ENCODE measurements around the gene TMPRSS9.
"Not testable (repeated sequence)": the region's sequence is repeated elsewhere in the genome, so short reads cannot be mapped to it uniquely, and the experiment has no call there.

Gene TMPRSS9

DNA sequence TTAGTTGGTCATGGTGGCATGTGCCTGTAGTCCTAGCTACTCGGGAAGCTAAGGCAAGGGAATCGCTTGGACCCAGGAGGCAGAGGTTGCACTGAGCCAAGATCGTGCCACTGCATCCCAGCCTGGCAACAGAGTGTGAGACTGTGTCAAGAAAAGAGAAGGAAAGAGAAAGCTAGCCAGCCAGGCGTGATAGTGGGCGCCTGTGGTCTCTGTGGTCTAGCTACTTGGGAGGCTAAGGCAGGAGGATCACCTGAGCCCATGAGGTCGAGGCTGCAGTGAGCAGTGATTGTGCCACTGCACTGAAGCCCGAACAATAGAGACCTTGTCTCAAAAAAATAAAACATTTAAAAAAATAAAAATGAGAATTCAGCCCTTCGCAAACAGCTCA lies 34.0 kb downstream of the TMPRSS9 start:
- DNase-seq (ENCODE audit: low read depth): no peak

DNA sequence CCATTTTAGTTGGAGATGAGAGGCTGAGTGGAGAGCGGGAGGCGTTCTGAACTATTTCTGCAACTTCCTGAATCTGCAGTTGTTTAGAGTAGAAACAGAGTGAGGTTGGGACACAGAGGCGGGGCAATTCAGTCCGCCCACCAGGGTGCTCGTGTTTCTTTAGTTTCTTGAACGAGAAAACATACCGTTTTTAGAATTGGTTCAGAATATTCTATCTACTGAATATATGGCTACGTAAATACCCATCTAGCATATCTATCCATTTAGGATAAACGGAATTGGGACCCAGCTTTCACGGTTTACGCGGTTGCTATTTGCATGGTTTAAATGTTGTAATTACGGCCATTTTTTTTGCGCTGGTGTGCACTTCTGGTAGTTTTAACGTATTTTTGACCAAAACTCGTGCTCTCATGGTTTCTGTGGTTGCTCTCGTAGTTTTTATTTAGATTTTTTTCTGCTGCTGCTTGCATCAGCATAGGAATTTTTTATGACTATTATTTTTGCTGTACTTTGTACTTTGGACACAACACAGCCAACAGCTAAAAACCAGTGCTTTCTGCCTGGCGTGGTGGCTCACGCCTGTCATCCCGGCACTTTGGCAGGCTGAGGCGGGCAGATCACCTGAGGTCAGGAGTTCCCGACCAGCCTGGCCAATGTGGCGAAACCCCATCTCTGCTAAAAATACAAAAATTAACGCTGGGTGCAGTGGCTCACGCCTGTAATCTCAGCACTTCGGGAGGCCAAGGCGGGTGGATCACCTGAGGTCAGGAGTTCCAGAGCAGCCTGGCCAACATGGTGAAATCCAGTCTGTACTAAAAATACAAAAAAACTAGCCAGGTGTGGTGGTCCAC lies 34.6 kb downstream of the TMPRSS9 start:
- DNase-seq (ENCODE audit: low read depth): no peak

DNA sequence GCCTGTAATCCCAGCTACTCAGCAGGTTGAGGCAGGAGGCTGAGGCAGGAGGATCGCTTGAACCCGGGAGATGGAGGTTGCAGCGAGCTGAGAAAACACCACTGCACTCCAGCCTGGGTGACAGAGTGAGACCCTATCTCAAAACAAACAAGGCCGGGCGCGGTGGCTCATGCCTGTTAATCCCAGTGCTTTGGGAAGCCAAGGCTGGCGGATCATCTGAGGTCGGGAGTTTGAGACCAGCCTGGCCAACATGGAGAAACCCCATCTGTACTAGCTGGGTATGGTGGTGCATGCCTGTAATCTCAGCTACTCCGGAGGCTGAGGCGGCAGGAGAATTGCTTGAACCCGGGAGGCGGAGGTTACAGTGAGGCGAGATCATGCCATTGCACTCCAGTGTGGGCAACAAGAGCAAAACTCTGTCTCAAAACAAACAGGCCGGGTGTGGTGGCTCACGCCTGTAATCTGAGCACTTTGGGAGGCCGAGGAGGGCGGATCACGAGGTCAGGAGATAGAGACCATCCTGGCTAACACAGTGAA lies 35.3 kb downstream of the TMPRSS9 start:
- not testable (repeated sequence) for DNase-seq (ENCODE audit: low read depth)

DNA sequence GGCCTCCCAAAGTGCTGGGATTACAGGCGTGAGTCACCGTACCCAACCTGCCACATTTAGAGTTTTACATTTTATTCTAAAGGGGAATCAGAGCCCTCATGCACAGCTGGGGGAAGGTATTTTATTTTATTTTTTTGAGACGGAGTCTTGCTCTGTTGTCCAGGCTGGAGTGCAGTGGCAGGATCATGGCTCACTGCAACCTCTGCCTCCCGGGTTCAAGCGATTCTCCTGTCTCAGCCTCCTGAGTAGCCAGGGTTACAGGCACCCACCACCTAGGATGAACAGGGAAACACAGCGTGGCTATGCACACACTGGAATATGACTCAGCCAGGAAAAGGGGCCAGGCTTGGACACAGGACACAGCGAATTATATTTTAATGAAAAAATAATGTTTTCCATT lies 37.1 kb downstream of the TMPRSS9 start:
- not testable (repeated sequence) for DNase-seq (ENCODE audit: low read depth)

DNA sequence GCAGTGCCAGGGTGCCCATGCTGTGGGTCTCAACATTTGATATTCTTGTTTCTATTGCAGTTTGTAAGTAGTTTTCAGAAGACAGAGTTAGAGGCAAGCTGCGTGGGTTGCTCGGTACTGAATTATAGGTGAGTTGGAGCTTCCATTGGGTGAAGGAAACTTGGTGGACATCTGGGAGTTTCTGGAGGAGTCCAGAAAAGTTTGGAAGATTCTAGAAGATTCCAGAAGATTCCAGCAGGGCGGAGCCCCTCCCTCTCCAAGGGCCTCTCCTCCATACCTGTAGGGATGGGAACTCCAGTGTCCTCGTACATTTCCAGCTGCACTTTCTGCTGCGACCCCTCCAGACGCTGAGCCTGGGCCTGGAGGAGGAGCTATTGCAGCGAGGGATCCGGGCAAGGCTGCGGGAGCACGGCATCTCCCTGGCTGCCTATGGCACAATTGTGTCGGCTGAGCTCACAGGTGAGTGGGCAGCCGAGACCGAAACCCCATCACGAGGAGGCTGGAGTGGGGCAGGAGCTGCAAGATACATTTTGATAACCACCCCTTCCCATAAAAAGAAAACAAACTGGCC lies 38.8 kb downstream of the TMPRSS9 start:
- DNase-seq (ENCODE audit: low read depth): no peak

DNA sequence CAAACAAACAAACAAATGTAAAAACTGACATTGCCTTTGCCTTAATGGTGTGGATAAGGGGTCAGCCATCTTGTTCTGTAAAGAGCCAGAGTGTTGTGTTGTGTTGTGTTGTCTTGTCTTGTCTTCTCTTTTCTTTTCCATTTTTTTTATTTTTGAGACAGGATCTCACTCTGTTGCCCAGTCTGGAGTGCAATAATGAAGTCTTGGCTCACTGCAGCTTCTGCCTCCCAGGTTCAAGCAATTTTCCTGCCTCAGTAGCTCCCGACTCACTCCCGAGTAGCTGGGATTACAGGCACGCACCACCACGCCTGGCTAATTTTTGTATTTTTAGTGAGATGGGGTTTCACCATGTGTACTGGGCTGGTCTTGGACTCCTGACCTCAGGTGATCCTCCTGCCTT lies 39.5 kb downstream of the TMPRSS9 start:
- DNase-seq (ENCODE audit: low read depth): no peak

DNA sequence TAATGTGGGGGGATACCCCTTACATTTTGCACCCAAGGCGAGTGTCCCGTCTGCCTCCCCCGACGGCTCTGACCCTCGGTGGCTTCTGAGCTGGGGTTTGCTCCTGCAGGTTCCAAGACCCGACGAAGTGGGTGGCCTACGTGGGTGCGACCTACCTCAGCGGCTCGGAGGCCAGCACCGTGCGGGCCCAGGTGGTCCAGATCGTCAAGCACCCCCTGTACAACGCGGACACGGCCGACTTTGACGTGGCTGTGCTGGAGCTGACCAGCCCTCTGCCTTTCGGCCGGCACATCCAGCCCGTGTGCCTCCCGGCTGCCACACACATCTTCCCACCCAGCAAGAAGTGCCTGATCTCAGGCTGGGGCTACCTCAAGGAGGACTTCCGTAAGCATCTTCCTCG lies 48.2 kb downstream of the TMPRSS9 start:
- DNase-seq (ENCODE audit: low read depth): no peak

DNA sequence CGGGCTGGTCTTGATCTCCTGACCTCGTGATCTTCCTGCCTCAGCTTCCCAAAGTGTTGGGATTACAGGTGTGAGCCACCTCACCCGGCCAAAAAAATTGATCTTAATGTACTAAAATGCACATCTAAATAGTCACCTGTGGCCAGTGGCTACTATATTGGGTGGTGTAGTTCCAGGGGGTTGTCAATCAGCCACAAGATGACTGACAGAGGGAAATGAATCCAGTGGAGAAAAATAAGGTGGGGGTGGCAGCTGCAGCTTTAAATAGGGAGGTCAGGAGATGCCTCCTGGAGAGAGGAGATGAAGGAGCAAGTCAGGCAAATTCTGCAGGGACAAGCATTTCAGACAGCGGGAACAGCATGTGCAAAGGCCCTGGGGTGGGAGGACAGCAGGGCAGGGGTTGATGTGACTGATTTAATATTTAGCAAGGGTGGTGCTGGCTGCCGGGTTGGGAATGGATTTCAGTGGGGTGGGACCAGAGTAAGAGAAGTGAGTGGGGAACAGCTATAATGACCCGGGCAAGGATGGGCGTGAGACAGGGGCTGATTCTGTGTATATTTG lies 49.4 kb downstream of the TMPRSS9 start:
- DNase-seq (ENCODE audit: low read depth): no peak

DNA sequence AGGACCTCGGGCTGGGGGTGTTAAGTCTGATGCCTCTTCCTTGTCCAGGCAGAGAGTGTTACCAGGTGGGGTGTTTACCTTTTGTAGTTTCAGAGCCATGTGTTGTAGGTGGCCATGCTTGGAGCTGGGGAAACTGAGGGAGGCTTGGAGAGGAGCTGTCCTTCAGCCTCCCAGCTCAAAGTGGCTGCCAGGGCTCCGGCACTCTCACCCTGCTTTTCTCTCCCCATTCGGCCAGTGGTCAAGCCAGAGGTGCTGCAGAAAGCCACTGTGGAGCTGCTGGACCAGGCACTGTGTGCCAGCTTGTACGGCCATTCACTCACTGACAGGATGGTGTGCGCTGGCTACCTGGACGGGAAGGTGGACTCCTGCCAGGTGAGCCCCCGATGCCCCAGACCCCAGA lies 50.0 kb downstream of the TMPRSS9 start:
- no peak for DNase-seq (ENCODE audit: low read depth)

DNA sequence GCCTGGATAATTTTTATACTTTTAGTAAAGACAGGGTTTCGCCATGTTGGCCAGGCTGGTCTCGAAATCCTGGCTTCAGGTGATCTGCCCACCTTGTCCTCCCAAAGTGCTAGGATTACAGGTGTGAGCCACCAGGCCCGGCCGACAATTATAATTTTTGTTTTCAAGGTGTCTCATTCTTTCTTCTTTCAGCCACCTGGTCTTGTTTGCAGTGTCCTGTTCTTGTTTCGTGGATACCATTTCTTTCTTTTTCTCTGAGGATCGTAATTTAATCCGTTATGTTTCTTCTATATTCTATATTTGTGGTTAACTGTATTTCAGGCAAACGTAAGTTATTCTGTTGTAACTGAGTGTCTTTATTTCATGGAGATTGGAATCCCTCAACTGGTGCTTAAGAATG lies 51.6 kb downstream of the TMPRSS9 start:
- DNase-seq (ENCODE audit: low read depth): no peak

DNA sequence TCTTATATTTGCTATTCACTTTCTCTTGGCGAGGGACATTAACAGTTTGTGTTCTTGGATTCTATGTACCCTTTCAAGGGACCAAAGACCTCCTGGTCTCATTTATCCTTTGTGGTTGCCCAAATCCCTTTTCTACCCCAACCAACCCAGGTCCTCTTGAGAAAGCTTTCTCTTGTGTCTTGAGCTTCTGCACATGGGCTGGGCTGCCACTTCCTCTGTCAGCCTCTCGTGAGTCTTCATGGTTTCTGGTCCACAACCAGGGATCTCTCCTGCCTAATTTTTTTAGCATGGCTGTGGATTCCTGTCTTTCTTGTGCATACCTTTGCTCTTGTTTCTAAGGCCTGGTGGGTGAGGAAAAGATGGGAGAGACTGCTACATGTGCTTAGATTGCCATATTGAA lies 52.4 kb downstream of the TMPRSS9 start:
- no peak for DNase-seq (ENCODE audit: low read depth)

DNA sequence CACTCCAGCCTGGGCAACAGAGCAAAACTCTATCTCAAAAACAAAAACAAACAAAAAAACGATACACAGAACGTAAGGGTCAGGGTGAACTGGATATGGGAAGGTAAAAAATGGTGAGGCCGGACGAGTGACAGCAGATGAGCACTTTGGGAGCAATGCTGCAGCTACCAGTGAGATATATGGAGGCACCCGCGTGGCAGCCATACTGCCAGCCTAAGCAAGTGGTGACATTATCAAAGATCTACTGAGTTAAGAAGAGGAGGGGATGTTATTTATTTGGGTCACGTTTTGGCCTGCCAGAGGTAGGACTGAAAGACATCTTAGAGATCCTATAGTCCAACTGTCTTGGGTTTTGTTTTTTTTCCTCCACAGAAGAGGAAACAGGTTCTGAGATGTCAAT lies 53.1 kb downstream of the TMPRSS9 start:
- no peak for DNase-seq (ENCODE audit: low read depth)

DNA sequence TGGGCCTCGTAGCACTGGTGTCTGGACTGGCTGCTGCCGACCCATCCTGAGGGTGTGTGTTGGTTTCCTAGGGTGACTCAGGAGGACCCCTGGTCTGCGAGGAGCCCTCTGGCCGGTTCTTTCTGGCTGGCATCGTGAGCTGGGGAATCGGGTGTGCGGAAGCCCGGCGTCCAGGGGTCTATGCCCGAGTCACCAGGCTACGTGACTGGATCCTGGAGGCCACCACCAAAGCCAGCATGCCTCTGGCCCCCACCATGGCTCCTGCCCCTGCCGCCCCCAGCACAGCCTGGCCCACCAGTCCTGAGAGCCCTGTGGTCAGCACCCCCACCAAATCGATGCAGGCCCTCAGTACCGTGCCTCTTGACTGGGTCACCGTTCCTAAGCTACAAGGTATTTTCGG lies 53.6 kb downstream of the TMPRSS9 start:
- no peak for DNase-seq (ENCODE audit: low read depth)

DNA sequence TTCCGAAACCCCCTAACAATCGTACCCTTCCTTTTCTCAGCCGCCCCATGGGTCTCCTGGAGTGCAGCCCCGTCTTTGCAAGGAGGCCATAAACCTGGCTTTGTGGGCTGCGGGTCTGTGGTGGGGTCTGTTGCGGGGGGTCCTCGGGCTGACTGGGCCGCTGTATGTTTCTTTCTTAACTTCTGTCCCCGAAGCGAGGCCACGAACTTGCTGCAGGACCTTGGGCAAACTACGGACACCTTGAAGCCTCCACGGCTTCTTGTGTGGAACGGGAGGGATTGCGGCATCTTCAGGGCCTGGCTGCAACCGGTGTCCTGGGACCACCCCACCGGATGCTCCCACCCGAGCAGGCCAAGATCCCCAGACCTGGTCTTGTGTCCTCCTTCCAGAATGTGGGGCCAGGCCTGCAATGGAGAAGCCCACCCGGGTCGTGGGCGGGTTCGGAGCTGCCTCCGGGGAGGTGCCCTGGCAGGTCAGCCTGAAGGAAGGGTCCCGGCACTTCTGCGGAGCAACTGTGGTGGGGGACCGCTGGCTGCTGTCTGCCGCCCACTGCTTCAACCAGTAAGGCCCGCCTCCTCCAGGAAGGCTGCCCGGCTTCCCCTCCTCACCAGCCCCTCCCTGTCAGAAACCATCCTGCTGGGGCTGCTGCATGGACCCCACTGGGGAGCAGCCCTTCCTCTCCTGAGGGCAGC lies 55.4 kb downstream of the TMPRSS9 start:
- DNase-seq (ENCODE audit: low read depth): no peak

DNA sequence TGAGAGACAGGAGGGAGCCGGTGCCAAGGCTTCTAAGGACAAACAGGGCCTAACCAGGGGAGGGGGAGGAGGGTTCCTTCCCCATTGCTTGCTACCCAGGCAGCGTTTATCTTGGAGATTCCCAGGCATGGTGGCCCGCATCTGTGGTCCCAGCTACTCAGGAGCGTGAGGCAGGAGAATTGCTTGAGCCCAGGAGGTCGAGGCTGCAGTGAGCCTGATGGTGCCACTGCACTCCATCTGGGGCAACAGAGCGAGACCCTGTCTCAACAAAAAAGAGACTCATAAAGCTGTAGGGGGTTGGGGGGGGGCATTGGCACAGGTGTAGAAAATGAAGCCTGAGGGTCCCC lies 55.9 kb downstream of the TMPRSS9 start:
- DNase-seq (ENCODE audit: low read depth): no peak

DNA sequence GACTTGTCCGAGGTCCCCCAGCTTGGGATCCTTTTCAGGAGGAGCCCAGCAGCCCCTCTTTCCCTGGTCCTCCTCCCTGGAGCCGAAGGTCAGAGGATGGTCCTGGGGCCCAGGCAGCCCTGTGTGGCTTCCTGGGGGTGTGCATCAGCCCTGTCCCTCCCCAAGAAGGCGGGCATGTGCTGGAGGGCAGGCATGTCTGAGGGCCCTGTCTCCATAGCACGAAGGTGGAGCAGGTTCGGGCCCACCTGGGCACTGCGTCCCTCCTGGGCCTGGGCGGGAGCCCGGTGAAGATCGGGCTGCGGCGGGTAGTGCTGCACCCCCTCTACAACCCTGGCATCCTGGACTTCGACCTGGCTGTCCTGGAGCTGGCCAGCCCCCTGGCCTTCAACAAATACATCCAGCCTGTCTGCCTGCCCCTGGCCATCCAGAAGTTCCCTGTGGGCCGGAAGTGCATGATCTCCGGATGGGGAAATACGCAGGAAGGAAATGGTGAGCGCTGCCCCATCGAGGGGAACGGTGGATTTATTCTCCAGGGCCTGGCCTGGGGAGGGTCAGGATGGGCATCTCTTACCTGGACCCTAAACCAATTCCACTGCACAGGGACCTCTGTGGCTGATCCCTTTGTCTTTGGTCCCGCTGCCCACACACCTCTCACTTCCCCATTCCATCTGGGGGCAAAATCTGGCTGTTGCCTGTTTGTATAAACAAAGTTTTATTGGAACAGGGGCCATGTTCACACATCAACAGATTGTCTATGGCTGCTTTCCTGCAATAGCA lies 56.4 kb downstream of the TMPRSS9 start:
- no peak for DNase-seq (ENCODE audit: low read depth)

DNA sequence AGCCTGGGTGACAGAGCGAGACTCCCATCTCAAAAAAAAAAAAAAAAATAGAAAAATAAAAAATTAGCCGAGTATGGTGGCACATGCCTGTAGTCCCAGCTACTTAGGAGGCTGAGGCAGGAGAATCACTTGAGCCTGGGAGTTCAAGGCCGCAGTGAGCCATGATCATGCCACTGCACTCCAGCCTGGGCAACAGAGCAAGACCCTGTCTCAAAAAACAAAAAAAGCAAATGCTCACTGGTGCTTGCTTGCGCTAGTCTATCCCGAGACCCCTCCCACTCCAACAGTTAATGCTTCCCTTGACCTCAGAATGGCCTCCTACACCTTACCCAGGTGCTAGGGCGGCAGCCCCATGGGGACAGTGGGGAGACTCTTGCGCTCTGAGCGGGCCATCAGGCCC lies 57.4 kb downstream of the TMPRSS9 start:
- not testable (repeated sequence) for DNase-seq (ENCODE audit: low read depth)

DNA sequence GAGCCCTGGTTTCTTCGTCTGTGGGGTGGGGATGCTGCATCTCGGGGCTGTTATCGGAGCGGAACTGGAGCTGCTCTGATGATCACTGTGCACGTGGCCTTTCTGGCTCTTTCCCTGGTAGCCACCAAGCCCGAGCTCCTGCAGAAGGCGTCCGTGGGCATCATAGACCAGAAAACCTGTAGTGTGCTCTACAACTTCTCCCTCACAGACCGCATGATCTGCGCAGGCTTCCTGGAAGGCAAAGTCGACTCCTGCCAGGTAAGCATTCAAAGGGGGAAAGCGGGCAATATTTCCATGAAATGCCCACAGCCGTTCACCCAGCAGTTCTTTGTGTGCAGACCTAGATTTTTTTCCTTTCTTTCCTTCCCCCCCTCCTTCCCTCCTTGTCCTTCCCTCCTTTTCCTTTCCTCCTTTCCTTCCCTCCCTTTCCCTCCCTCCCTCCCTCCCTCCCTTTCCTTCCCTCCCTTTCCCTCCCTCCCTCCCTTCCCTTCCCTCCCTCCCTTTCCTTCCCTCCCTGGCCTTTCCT lies 57.9 kb downstream of the TMPRSS9 start:
- no peak for DNase-seq (ENCODE audit: low read depth)

DNA sequence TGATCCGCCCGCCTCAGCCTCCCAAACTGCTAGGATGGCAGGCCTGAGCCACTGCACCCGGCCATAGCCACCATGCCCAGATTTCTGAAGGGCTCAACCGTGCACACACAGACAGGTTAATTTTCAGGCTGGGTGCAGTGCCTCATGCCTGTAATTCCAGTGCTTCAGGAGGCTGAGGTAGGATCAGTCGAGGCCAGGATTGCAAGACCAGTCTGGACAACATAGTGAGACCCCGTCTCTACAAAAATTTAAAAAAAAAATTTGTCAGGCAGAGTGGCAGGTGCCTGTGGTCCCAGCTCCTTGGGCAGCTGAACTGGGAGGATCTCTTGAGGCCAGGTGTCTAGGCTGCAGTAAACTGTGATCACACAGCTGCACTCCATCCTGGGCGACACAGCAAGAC lies 59.7 kb downstream of the TMPRSS9 start:
- no peak for DNase-seq (ENCODE audit: low read depth)

DNA sequence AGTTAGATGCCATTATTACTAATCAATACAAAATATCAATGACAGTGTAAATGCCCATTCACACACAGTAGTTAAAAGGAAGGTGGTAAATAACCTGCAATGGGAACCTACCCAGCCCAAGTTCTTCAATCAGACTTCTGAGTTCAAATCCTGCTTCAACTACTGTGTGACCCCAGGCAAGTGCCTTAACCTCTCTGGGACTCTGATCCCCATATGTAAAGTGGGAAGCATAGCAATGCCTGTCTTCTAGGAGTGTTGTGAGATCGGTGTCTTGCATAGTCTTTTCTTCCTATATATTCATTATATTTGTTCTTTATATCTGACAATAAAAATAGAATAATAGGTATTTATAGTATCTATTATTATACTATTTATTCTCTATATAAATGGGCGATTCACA lies 60.4 kb downstream of the TMPRSS9 start:
- DNase-seq (ENCODE audit: low read depth): no peak

DNA sequence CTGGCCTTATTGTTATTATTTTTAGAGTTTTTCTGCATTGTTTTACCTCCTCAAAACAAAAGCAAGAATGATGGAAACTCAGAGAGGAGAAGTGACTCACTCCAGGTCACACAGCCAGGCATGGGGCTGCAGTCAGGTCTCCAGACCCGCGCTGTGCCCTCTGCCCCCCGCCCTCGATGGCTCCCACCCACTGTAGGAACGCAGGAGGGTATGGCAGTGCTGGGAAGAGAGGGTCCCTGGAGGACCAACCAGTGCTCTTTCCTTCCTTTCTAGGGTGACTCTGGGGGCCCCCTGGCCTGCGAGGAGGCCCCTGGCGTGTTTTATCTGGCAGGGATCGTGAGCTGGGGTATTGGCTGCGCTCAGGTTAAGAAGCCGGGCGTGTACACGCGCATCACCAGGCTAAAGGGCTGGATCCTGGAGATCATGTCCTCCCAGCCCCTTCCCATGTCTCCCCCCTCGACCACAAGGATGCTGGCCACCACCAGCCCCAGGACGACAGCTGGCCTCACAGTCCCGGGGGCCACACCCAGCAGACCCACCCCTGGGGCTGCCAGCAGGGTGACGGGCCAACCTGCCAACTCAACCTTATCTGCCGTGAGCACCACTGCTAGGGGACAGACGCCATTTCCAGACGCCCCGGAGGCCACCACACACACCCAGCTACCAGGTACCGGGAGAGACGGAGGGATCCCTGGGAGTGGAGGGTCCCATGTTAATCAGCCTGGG lies 61.7 kb downstream of the TMPRSS9 start:
- no peak for DNase-seq (ENCODE audit: low read depth)
